Chondrocyte (in vitro differentiated cells): Measurements from ENCODE around the gene LRCH1. TPM values are rescaled to one million over a fixed set of nuclear protein-coding genes. Genes with fewer than 3 reads are reported as not detected.
"Not testable (repeated sequence)": the region's sequence is repeated elsewhere in the genome, so short reads cannot be mapped to it uniquely, and the experiment has no call there.

Source experiments
- DNase-seq: peaks from one replicate; pipeline ENCODE4 v3.0.0; 2021; ENCODE audit warnings: mixed read lengths, low spot score
- H3K27ac Mint-ChIP-seq: one replicate; pipeline ENCODE4 v1.8.0; 2021; ENCODE audit warnings: mild to moderate bottlenecking, moderate library complexity, mixed read lengths; ENCODE audit not compliant: unreplicated experiment
- H3K27me3 Mint-ChIP-seq: 2 replicates; pipeline ENCODE4 v1.8.0; 2021; ENCODE audit warnings: low read depth, mixed read lengths
- H3K36me3 Mint-ChIP-seq: 2 replicates; pipeline ENCODE4 v1.8.0; 2021; ENCODE audit warnings: low read depth, mixed read lengths
- H3K4me1 Mint-ChIP-seq: 2 replicates; pipeline ENCODE4 v1.8.0; 2021; ENCODE audit warnings: low read depth, mild to moderate bottlenecking, mixed read lengths
- H3K4me3 Mint-ChIP-seq: one replicate; pipeline ENCODE4 v1.8.0; 2021; ENCODE audit warnings: mild to moderate bottlenecking, moderate library complexity, mixed read lengths; ENCODE audit not compliant: unreplicated experiment
- H3K9me3 Mint-ChIP-seq: 2 replicates; pipeline ENCODE4 v1.8.0; 2021; ENCODE audit warnings: low read depth, mixed read lengths
- CTCF ChIP-seq: fragments of 200-600 bp; sonication (generic); IDR thresholded peaks from 2 replicates; pipeline ENCODE4 v1.5.0; 2021; ENCODE audit warnings: antibody characterized with exemption, mild to moderate bottlenecking, moderate library complexity
- total RNA-seq: library from RNA; stranded (reverse); gene quantifications from 3 replicates; pipeline ENCODE4 v1.2.1, GENCODE V29; 2021

LRCH1 gene
- total RNA-seq, 1 donor from 2014 or later: 14.4 TPM

- no peaks in the 10 kb centered on the region for H3K36me3 Mint-ChIP-seq
These were observed 36.2 kb upstream of the LRCH1 start for GRCh38 chr13:46516599-46517338.

GRCh38 chr13:46517748-46518147 lies 35.2 kb upstream of the LRCH1 start:
- peaks cover 17% of the 10 kb centered on the region for H3K4me1 Mint-ChIP-seq
- H3K27ac Mint-ChIP-seq, H3K9me3 Mint-ChIP-seq, H3K27me3 Mint-ChIP-seq, H3K4me3 Mint-ChIP-seq, DNase-seq, H3K36me3 Mint-ChIP-seq: not testable (repeated sequence)

More at GRCh38 chr13:46516599-46517338, 36.2 kb upstream of the LRCH1 start:
- Mint-ChIP-seq H3K4me1 (peaks cover 17% of the 10 kb centered on the region), H3K4me3 (no peak overlapping the region), H3K27me3 (no peaks in the 10 kb centered on the region), H3K9me3 (peaks cover 4% of the 10 kb centered on the region), H3K27ac (no peak overlapping the region)
- no peak for TF ChIP-seq CTCF
- no peak for DNase-seq

- H3K4me3 Mint-ChIP-seq: no peak overlapping the region
- no peaks in the 10 kb centered on the region for H3K27me3 Mint-ChIP-seq
- peaks cover 4% of the 10 kb centered on the region for H3K9me3 Mint-ChIP-seq
- no peaks in the 10 kb centered on the region for H3K36me3 Mint-ChIP-seq
- TF ChIP-seq CTCF: no peak
- peaks cover 17% of the 10 kb centered on the region for H3K4me1 Mint-ChIP-seq
- no peak for DNase-seq
- H3K27ac Mint-ChIP-seq: no peak overlapping the region
These were observed 33.8 kb upstream of the LRCH1 start for GRCh38 chr13:46519182-46519581.

GRCh38 chr13:46520166-46520565 lies 32.8 kb upstream of the LRCH1 start:
- no peak overlapping the region for H3K4me3 Mint-ChIP-seq
- H3K27me3 Mint-ChIP-seq: no peaks in the 10 kb centered on the region
- peaks cover 17% of the 10 kb centered on the region for H3K4me1 Mint-ChIP-seq

GRCh38 chr13:46521486-46521885 lies 31.5 kb upstream of the LRCH1 start:
- Mint-ChIP-seq H3K4me1 (peaks cover 14% of the 10 kb centered on the region), H3K4me3 (no peak overlapping the region), H3K36me3 (no peaks in the 10 kb centered on the region), H3K27me3 (no peaks in the 10 kb centered on the region), H3K27ac (no peak overlapping the region), H3K9me3 (peaks cover 4% of the 10 kb centered on the region)
- no peak for TF ChIP-seq CTCF
- DNase-seq: no peak

More at GRCh38 chr13:46520166-46520565, 32.8 kb upstream of the LRCH1 start:
- TF ChIP-seq CTCF: no peak
- Mint-ChIP-seq H3K36me3 (no peaks in the 10 kb centered on the region), H3K27ac (no peak overlapping the region), H3K9me3 (peaks cover 4% of the 10 kb centered on the region)
- DNase-seq: no peak
